Smooth muscle cell (in vitro differentiated cells): ENCODE measurements around the gene RBM42. TPM values are rescaled to one million over a fixed set of nuclear protein-coding genes. Genes with fewer than 3 reads are reported as not detected.

Source experiments
- DNase-seq: peaks from one replicate; lab custom pipeline; 2025; ENCODE audit not compliant: unreplicated experiment; lab: John Stamatoyannopoulos, UW
- H2AFZ ChIP-seq: fragments of 200-600 bp; sonication (generic); 2 replicates; pipeline ENCODE4 v1.6.0; 2016; ENCODE audit warnings: antibody characterized with exemption, low read depth, mild to moderate bottlenecking
- H3F3A ChIP-seq: fragments of 200-600 bp; sonication (generic); 2 replicates; pipeline ENCODE4 v1.6.0; 2017; ENCODE audit warnings: antibody characterized with exemption, low read depth
- H3K27ac ChIP-seq: fragments of 200-600 bp; sonication (generic); 2 replicates; pipeline ENCODE4 v1.5.1; 2016; ENCODE audit warnings: low read depth, mild to moderate bottlenecking
- H3K27me3 ChIP-seq: fragments of 200-600 bp; sonication (generic); 2 replicates; pipeline ENCODE4 v1.6.1; 2016; ENCODE audit warnings: low read depth, mild to moderate bottlenecking
- H3K36me3 ChIP-seq: fragments of 200-600 bp; sonication (generic); 2 replicates; pipeline ENCODE4 v1.5.1; 2016; ENCODE audit warnings: low read depth
- H3K4me1 ChIP-seq: fragments of 200-600 bp; sonication (generic); 2 replicates; pipeline ENCODE4 v1.5.1; 2016; ENCODE audit warnings: low read depth
- H3K4me2 ChIP-seq: fragments of 200-600 bp; sonication (generic); 2 replicates; pipeline ENCODE4 v1.6.0; 2016; ENCODE audit warnings: mild to moderate bottlenecking
- H3K4me3 ChIP-seq: fragments of 200-600 bp; sonication (generic); 2 replicates; pipeline ENCODE4 v1.5.1; 2016; ENCODE audit warnings: mild to moderate bottlenecking
- H3K79me2 ChIP-seq: fragments of 200-600 bp; sonication (generic); 2 replicates; pipeline ENCODE4 v1.6.0; 2016; ENCODE audit warnings: low read depth, mild to moderate bottlenecking
- H3K9ac ChIP-seq: fragments of 200-600 bp; sonication (generic); 2 replicates; pipeline ENCODE4 v1.6.0; 2016; ENCODE audit warnings: low read depth
- H3K9me3 ChIP-seq: fragments of 200-600 bp; sonication (generic); replicated peaks from 2 replicates; pipeline ENCODE4 v1.5.1; 2016; ENCODE audit warnings: low read depth
- H4K20me1 ChIP-seq: fragments of 200-600 bp; sonication (generic); 2 replicates; pipeline ENCODE4 v1.6.0; 2016; ENCODE audit warnings: low read depth
- WGBS: methylation state at CpG from one replicate; pipeline ENCODE4 v1.1.7; 2016; ENCODE audit warnings: low lambda C conversion rate; 5-methylcytosine and 5-hydroxymethylcytosine counted together
- polyA plus RNA-seq: library from polyadenylated mRNA; unstranded; fragments of >200 nt; fragmentation: Nextera tagmentation; extraction: Ambion mirVana; gene quantifications from 2 replicates; pipeline ENCODE4 v1.2.1, GENCODE V29; 2016
- total RNA-seq: library from RNA; depleted of rRNA; stranded (reverse); fragments of >200 nt; gene quantifications from 2 replicates; pipeline ENCODE4 v1.2.3, GENCODE V29; 2014
- TF ChIP-seq, protein P1 (sequence below): fragments of 200-600 bp; sonication (generic); IDR thresholded peaks from 2 replicates; pipeline ENCODE4 v1.5.1; 2017; ENCODE audit warnings: borderline replicate concordance, mild to moderate bottlenecking, antibody characterized with exemption; ENCODE audit not compliant: insufficient read depth, poor library complexity, severe bottlenecking

Gene RBM42
- total and polyA plus RNA-seq, 2 experiments from 2014 or later, result 42.4 to 143 TPM

DNA sequence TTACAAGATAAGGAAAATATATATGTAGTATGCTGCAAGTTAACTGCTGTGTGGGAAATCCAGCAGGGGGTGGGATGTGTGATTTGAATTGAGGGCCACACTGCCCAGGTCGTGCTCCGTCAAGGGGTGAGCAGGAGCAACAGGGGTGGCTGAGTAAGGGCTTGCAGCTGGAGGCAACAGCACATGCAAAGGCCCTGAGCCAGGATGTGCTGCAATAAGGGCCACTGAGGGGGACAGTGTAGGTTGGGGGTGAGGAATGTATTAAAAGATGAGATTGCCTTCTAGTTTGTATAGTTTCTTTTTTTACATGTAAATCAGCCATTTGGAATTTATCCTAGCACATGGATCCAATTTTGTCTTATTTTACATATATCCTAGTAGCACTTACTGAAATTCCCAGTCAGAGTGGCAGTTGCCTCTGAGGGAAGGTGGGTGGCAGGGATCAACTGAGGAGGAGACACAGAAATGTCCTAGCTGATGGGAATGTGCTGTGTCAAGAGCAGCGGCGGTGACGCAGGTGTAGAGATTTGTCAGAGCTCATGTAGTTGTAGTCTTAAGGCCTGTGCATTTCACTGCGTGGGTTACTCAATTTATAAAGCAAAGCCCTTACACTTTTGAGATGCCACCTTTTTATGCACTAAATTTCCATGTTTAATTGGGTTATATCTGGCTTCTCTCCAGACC is 5.4 kb upstream of the RBM42 start:
- Histone ChIP-seq H3K27me3 (no peaks in the 10 kb centered on the region), H3K4me3 (no peak overlapping the region), H4K20me1 (no peaks in the 10 kb centered on the region), H3K36me3 (no peaks in the 10 kb centered on the region), H2AFZ (no peak overlapping the region), H3K9ac (no peak overlapping the region), H3K4me2 (no peak overlapping the region), H3K27ac (no peak overlapping the region), H3K79me2 (no peaks in the 10 kb centered on the region), H3F3A (no peaks in the 10 kb centered on the region), H3K9me3 (no peaks in the 10 kb centered on the region), H3K4me1 (peaks cover 5% of the 10 kb centered on the region)
- DNase-seq, result no peak
- TF ChIP-seq, protein P1, sequence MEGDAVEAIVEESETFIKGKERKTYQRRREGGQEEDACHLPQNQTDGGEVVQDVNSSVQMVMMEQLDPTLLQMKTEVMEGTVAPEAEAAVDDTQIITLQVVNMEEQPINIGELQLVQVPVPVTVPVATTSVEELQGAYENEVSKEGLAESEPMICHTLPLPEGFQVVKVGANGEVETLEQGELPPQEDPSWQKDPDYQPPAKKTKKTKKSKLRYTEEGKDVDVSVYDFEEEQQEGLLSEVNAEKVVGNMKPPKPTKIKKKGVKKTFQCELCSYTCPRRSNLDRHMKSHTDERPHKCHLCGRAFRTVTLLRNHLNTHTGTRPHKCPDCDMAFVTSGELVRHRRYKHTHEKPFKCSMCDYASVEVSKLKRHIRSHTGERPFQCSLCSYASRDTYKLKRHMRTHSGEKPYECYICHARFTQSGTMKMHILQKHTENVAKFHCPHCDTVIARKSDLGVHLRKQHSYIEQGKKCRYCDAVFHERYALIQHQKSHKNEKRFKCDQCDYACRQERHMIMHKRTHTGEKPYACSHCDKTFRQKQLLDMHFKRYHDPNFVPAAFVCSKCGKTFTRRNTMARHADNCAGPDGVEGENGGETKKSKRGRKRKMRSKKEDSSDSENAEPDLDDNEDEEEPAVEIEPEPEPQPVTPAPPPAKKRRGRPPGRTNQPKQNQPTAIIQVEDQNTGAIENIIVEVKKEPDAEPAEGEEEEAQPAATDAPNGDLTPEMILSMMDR, result no peak
- 92% methylated on average over 6 of the region's 6 CpGs for WGBS

DNA sequence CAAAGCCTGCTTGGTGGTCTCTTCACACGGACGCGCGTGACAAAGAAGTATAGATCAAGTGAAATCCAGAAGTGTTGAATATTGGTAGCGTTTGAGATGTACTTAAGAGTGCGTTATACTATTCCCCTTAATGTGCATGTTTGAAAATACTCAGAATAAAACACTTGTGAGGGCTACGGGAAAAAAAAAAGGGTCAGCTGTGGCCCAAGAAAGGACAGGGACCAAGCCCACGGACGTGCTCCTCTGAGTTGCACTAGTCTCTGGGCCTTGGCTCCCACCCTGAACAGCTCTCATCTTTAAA is 622 bp upstream of the RBM42 start:
- H3K4me1 ChIP-seq, result peaks cover 13% of the 10 kb centered on the region
- 37% methylated on average over 9 of the region's 9 CpGs for WGBS

DNA sequence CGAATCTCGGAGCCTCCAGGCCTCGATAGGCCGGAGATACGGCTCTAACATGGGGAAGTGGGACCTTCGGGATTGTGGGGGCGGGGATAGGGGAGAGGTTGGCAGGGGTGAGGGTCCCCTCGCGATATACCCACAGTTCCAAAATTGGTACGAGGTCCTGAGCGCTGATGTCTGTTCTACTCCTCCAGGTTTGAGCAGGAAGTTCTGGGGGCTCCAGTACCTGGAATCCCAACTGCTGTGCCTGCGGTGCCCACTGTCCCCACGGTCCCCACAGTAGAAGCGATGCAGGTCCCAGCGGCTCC is 447 bp downstream of the RBM42 start:
- Histone ChIP-seq H3K27ac (peak overlapping the region; percentile 75), H3K79me2 (peaks cover 19% of the 10 kb centered on the region), H3K4me2 (peak overlapping the region; percentile 100), H3K9ac (peak overlapping the region; percentile 97), H3K4me3 (peak overlapping the region; percentile 94), H3K36me3 (no peaks in the 10 kb centered on the region), H4K20me1 (no peaks in the 10 kb centered on the region), H3K4me1 (peaks cover 13% of the 10 kb centered on the region), H3F3A (no peaks in the 10 kb centered on the region), H3K27me3 (no peaks in the 10 kb centered on the region), H3K9me3 (no peaks in the 10 kb centered on the region), H2AFZ (peak overlapping the region; percentile 89)
- 16% methylated on average over 10 of the region's 15 CpGs for WGBS
- DNase-seq, result no peak
- TF ChIP-seq, protein P1, result no peak

More for the DNA sequence above, 622 bp upstream of the RBM42 start:
- H3K4me3 ChIP-seq, result peak overlapping the region; percentile 94
- H3K27me3 ChIP-seq, result no peaks in the 10 kb centered on the region
- H2AFZ ChIP-seq, result peak overlapping the region; percentile 82
- DNase-seq, result no peak
- no peaks in the 10 kb centered on the region for H3F3A ChIP-seq
- TF ChIP-seq, protein P1, result no peak
- H3K79me2 ChIP-seq, result peaks cover 19% of the 10 kb centered on the region
- peak overlapping the region; percentile 86 for H3K27ac ChIP-seq
- no peaks in the 10 kb centered on the region for H4K20me1 ChIP-seq
- peak overlapping the region; percentile 78 for H3K9ac ChIP-seq
- H3K9me3 ChIP-seq, result no peaks in the 10 kb centered on the region
- H3K4me2 ChIP-seq, result peak overlapping the region; percentile 89
- H3K36me3 ChIP-seq, result no peaks in the 10 kb centered on the region
